Tibial artery (tissue), 4 donors: ENCODE results near the gene DNAH11.
"Not testable (repeated sequence)": the region's sequence is repeated elsewhere in the genome, so short reads cannot be mapped to it uniquely, and the experiment has no call there.

Experiments used
- DNase-seq, 2 donors: peaks; one replicate each; pipeline ENCODE4 v3.0.0-alpha.2; 2019
- H3K27ac ChIP-seq, 2 donors: fragments of 200-600 bp; sonication (generic) in 1 of 2; 1 replicate in 1 of 2; 2 replicates in 1 of 2; pipeline ENCODE4 v1.5.1; 2018 to 2019; ENCODE audit warnings: mild to moderate bottlenecking in 1 of 2
- H3K27me3 ChIP-seq, 2 donors: fragments of 200-600 bp; sonication (generic) in 1 of 2; one replicate each; pipeline versions ENCODE4 v1.5.1 to v1.6.0; 2016 to 2019
- H3K36me3 ChIP-seq, 3 donors: fragments of 200-600 bp; sonication (generic) in 2 of 3; one replicate each; pipeline ENCODE4 v1.5.1; 2016 to 2019; ENCODE audit warnings: mild to moderate bottlenecking in 2 of 3
- H3K4me1 ChIP-seq, 4 donors: fragments of 200-600 bp; sonication (generic) in 2 of 4; 1 replicate in 3 of 4; 2 replicates in 1 of 4; pipeline ENCODE4 v1.5.1; 2016 to 2019
- H3K4me3 ChIP-seq, 2 donors: fragments of 200-600 bp; sonication (generic) in 1 of 2; 1 replicate in 1 of 2; 2 replicates in 1 of 2; pipeline ENCODE4 v1.5.1; 2018 to 2019; ENCODE audit warnings: mild to moderate bottlenecking in 2 of 2
- H3K9me3 ChIP-seq, 3 donors: fragments of 200-600 bp; sonication (generic) in 1 of 3; one replicate each; pipeline ENCODE4 v1.5.1; 2016 to 2019
- CTCF ChIP-seq, 2 experiments: fragments of 200-600 bp in 1 of 2; fragments of 450-650 bp in 1 of 2; IDR thresholded peaks; one replicate each; pipeline ENCODE4 v1.5.1; 2017 to 2019; ENCODE audit warnings: antibody characterized with exemption in 2 of 2, mild to moderate bottlenecking in 1 of 2, moderate library complexity in 1 of 2
- intact Hi-C: fragments of 100-400 bp; cut with DNase I; formaldehyde crosslinking; loops from one replicate; pipeline ENCODE4 v1.15.0; 2023; ENCODE audit warnings: low total_unique reads

DNAH11 gene

GRCh38 chr7:21722371-21722770 is 179.5 kb downstream of the DNAH11 start:
- Histone ChIP-seq H3K27me3 (no peaks in the 10 kb centered on the region), H3K27ac (no peak overlapping the region), H3K9me3 (no peaks in the 10 kb centered on the region), H3K36me3 (no peaks in the 10 kb centered on the region), H3K4me1 (no peaks in the 10 kb centered on the region), H3K4me3 (no peak overlapping the region)
- intact Hi-C loops, result no loop called here
- DNase-seq, result no peak
- no peak for TF ChIP-seq CTCF (IDR thresholded peaks at IDR 0.05)

- H3K4me1 ChIP-seq, result no peaks in the 10 kb centered on the region
- H3K27me3 ChIP-seq, result no peaks in the 10 kb centered on the region
- no peaks in the 10 kb centered on the region for H3K36me3 ChIP-seq
- DNase-seq, result no peak
- no peak for TF ChIP-seq CTCF (IDR thresholded peaks at IDR 0.05)
- no peak overlapping the region for H3K4me3 ChIP-seq
- intact Hi-C loops, result no loop called here
- H3K27ac ChIP-seq, result no peak overlapping the region
- H3K9me3 ChIP-seq, result no peaks in the 10 kb centered on the region
Observed at GRCh38 chr7:21724562-21724961, 181.7 kb downstream of the DNAH11 start.

- Histone ChIP-seq H3K4me1 (no peaks in the 10 kb centered on the region), H3K27me3 (no peaks in the 10 kb centered on the region), H3K4me3 (no peak overlapping the region), H3K9me3 (no peaks in the 10 kb centered on the region), H3K36me3 (no peaks in the 10 kb centered on the region), H3K27ac (no peak overlapping the region)
- DNase-seq, result no peak
- no peak for TF ChIP-seq CTCF (IDR thresholded peaks at IDR 0.05)
- intact Hi-C loops, result no loop called here
Observed at GRCh38 chr7:21730399-21730798, 187.6 kb downstream of the DNAH11 start.

GRCh38 chr7:21731977-21732376 is 189.1 kb downstream of the DNAH11 start:
- intact Hi-C loops, result no loop called here
- H3K4me3 ChIP-seq, result no peak overlapping the region
- H3K9me3 ChIP-seq, result no peaks in the 10 kb centered on the region
- no peak for TF ChIP-seq CTCF (IDR thresholded peaks at IDR 0.05)
- no peak overlapping the region for H3K27ac ChIP-seq
- H3K4me1 ChIP-seq, result no peaks in the 10 kb centered on the region
- DNase-seq, result no peak
- no peaks in the 10 kb centered on the region for H3K27me3 ChIP-seq
- no peaks in the 10 kb centered on the region for H3K36me3 ChIP-seq

GRCh38 chr7:21732956-21733355 is 190.1 kb downstream of the DNAH11 start:
- H3K4me1 ChIP-seq, H3K27ac ChIP-seq, DNase-seq, H3K4me3 ChIP-seq, H3K9me3 ChIP-seq, H3K27me3 ChIP-seq, H3K36me3 ChIP-seq, intact Hi-C loops: not testable (repeated sequence)

- no peaks in the 10 kb centered on the region for H3K36me3 ChIP-seq
- no peaks in the 10 kb centered on the region for H3K27me3 ChIP-seq
- no peaks in the 10 kb centered on the region for H3K4me1 ChIP-seq
- H3K9me3 ChIP-seq, result no peaks in the 10 kb centered on the region
- TF ChIP-seq CTCF (IDR thresholded peaks at IDR 0.05), result no peak
- no peak overlapping the region for H3K4me3 ChIP-seq
- H3K27ac ChIP-seq, result no peak overlapping the region
- no peak for DNase-seq
- intact Hi-C loops, result no loop called here
Observed at GRCh38 chr7:21733837-21734236, 191.0 kb downstream of the DNAH11 start.
